HG02798 (cell line): ENCODE results near the gene HDAC9.
"Not testable (repeated sequence)": the region's sequence is repeated elsewhere in the genome, so short reads cannot be mapped to it uniquely, and the experiment has no call there.

Experiments used
- ATAC-seq: cut with Tn5 transposase; IDR thresholded peaks from one replicate; pipeline ENCODE4 v1.9.1; 2021; ENCODE audit warnings: mild to moderate bottlenecking; ENCODE audit not compliant: unreplicated experiment, poor library complexity

The HDAC9 gene

GRCh38 chr7:18903695-18904094 lies 408.1 kb downstream of the HDAC9 start:
- no peak for ATAC-seq

- ATAC-seq, result no peak
Measured at GRCh38 chr7:18905316-18905943, 409.9 kb downstream of the HDAC9 start.

- ATAC-seq, result no peak
Measured at GRCh38 chr7:18906901-18907300, 411.4 kb downstream of the HDAC9 start.

- no peak for ATAC-seq
Measured at GRCh38 chr7:18913106-18913505, 417.6 kb downstream of the HDAC9 start.

GRCh38 chr7:18916826-18917225 lies 421.3 kb downstream of the HDAC9 start:
- no peak for ATAC-seq

GRCh38 chr7:18927134-18927533 lies 431.6 kb downstream of the HDAC9 start:
- ATAC-seq, result no peak

- no peak for ATAC-seq
Measured at GRCh38 chr7:18936265-18936664, 440.7 kb downstream of the HDAC9 start.

GRCh38 chr7:18939771-18940592 lies 444.4 kb downstream of the HDAC9 start:
- no peak for ATAC-seq

GRCh38 chr7:18940593-18941134 lies 445.1 kb downstream of the HDAC9 start:
- no peak for ATAC-seq

- no peak for ATAC-seq
Measured at GRCh38 chr7:18941207-18941606, 445.7 kb downstream of the HDAC9 start.

- ATAC-seq, result no peak
Measured at GRCh38 chr7:18948521-18948920, 453.0 kb downstream of the HDAC9 start.

GRCh38 chr7:18952846-18953245 lies 457.3 kb downstream of the HDAC9 start:
- no peak for ATAC-seq

- ATAC-seq, result no peak
Measured at GRCh38 chr7:18958627-18959026, 463.1 kb downstream of the HDAC9 start.

GRCh38 chr7:18960725-18961124 lies 465.2 kb downstream of the HDAC9 start:
- no peak for ATAC-seq

GRCh38 chr7:18962031-18962430 lies 466.5 kb downstream of the HDAC9 start:
- ATAC-seq, result no peak

- ATAC-seq, result no peak
Measured at GRCh38 chr7:18965657-18966056, 470.1 kb downstream of the HDAC9 start.

- ATAC-seq, result not testable (repeated sequence)
Measured at GRCh38 chr7:18967755-18968154, 472.2 kb downstream of the HDAC9 start.

GRCh38 chr7:18971839-18972238 lies 476.3 kb downstream of the HDAC9 start:
- ATAC-seq, result no peak

GRCh38 chr7:18974803-18975202 lies 479.3 kb downstream of the HDAC9 start:
- no peak for ATAC-seq

- no peak for ATAC-seq
Measured at GRCh38 chr7:18975276-18975675, 479.7 kb downstream of the HDAC9 start.

GRCh38 chr7:18975689-18976280 lies 480.2 kb downstream of the HDAC9 start:
- ATAC-seq, result no peak
